HepG2 (cell line): ENCODE measurements around the gene TERC. TPM values are rescaled to one million over a fixed set of nuclear protein-coding genes. Genes with fewer than 3 reads are reported as not detected.

Experiments used
- ARNTL ChIP-seq: sonication (generic); formaldehyde crosslinking; IDR thresholded peaks from 2 replicates; pipeline ENCODE4 v1.4.0; 2020; ENCODE audit warnings: mild to moderate bottlenecking, missing genetic modification reagents
- DNMT3B ChIP-seq: conservative IDR thresholded peaks from 2 replicates; pipeline ENCODE4 v1.6.1; 2016; ENCODE audit warnings: missing biosample characterization, control low read depth
- GABPB1 ChIP-seq: IDR thresholded peaks from 2 replicates; pipeline ENCODE4 v1.6.1; 2016; ENCODE audit warnings: mild to moderate bottlenecking, missing genetic modification reagents, moderate library complexity, missing compliant biosample characterization
- GTF3A ChIP-seq: sonication (generic); formaldehyde crosslinking; conservative IDR thresholded peaks from 2 replicates; pipeline ENCODE4 v1.4.0; 2020; ENCODE audit warnings: mild to moderate bottlenecking, missing genetic modification reagents
- POGZ ChIP-seq: sonication (generic); formaldehyde crosslinking; IDR thresholded peaks from 2 replicates; pipeline ENCODE4 v1.4.0; 2020; ENCODE audit warnings: mild to moderate bottlenecking, missing genetic modification reagents
- PPARG ChIP-seq: conservative IDR thresholded peaks from 2 replicates; pipeline ENCODE4 v1.6.1; 2016; ENCODE audit warnings: missing biosample characterization, missing genetic modification reagents
- RERE ChIP-seq: IDR thresholded peaks from 2 replicates; pipeline ENCODE4 v1.6.1; 2016; ENCODE audit warnings: low read depth, missing genetic modification reagents, missing compliant biosample characterization
- REST ChIP-seq, 2 experiments: IDR thresholded peaks; 2 replicates each; pipeline ENCODE4 v1.6.1; 2011 to 2012; ENCODE audit warnings: low read length in 2 of 2, borderline replicate concordance in 1 of 2, low read depth in 1 of 2, mild to moderate bottlenecking in 1 of 2, moderate library complexity in 1 of 2
- ZBTB33 ChIP-seq: sonication (generic); formaldehyde crosslinking; IDR thresholded peaks from 2 replicates; pipeline ENCODE4 v1.4.0; 2020; ENCODE audit warnings: missing genetic modification reagents
- ZNF251 ChIP-seq: sonication (generic); formaldehyde crosslinking; IDR thresholded peaks from 2 replicates; pipeline ENCODE4 v1.9.0; 2021; ENCODE audit warnings: mild to moderate bottlenecking, missing genetic modification reagents
- ZNF446 ChIP-seq: sonication (generic); formaldehyde crosslinking; IDR thresholded peaks from 2 replicates; pipeline ENCODE4 v1.5.0; 2020; ENCODE audit warnings: mild to moderate bottlenecking, missing genetic modification reagents
- ZNF687 ChIP-seq: sonication (generic); formaldehyde crosslinking; IDR thresholded peaks from 2 replicates; pipeline ENCODE4 v1.5.1; 2020; ENCODE audit warnings: mild to moderate bottlenecking, missing genetic modification reagents, moderate library complexity
- ZNF891 ChIP-seq: sonication (generic); formaldehyde crosslinking; IDR thresholded peaks from 2 replicates; pipeline ENCODE4 v1.5.0; 2020; ENCODE audit warnings: mild to moderate bottlenecking, missing genetic modification reagents
- polyA plus RNA-seq, 8 experiments: library from polyadenylated mRNA; depleted of rRNA in 3 of 8; stranded (reverse) in 7 of 8; unstranded in 1 of 8; fragments of >200 nt; fragmentation: Illumina TruSeq in 4 of 8; extraction: Trizol in 4 of 8; gene quantifications; 2 replicates each; pipeline versions ENCODE4 v1.2.1 to v1.2.3, GENCODE V29; 2011 to 2016; ENCODE audit warnings: low read depth in 4 of 8, missing spikeins in 1 of 8, mixed read lengths in 1 of 8; ENCODE audit not compliant: insufficient read depth in 1 of 8
- total RNA-seq, 5 experiments: library from RNA; depleted of rRNA; stranded (reverse); fragments of >200 nt; fragmentation: Illumina TruSeq; extraction: Trizol; gene quantifications; 2 replicates each; pipeline ENCODE4 v1.2.3, GENCODE V29; 2016; ENCODE audit warnings: low read depth in 1 of 5

Gene TERC
- total and polyA plus RNA-seq, 2 of the 13 experiments (the other 11 are each of a cell fraction or from before 2014, with no cell fraction given): 1.3 to 74.6 TPM

GRCh38 chr3:169812332-169813235 is 47.7 kb upstream of the TERC start, which contains the start of the genes LRRC34 and LRRIQ4 (continued):
- TF ChIP-seq ZNF687 (CRISPR knock-in tag) (peak; percentile 60), ZNF891 (CRISPR knock-in tag) (no peak), RERE (no peak), REST (IDR thresholded peaks at IDR 0.05; ENCODE audit: borderline replicate concordance in 1 of 2, low read depth in 1 of 2, low read length in 2 of 2) (no peak), POGZ (no peak), ZNF251 (CRISPR knock-in tag) (no peak), PPARG (CRISPR knock-in tag) (no peak), GTF3A (no peak), DNMT3B (no peak), ZBTB33 (CRISPR knock-in tag) (no peak), GABPB1 (CRISPR knock-in tag) (peak; percentile 6; the same call in 1 of the 2 replicates), ZNF446 (no peak), ARNTL (no peak)
